HG03439 (cell line): ENCODE measurements around the gene ZBTB11.
"Not testable (repeated sequence)": the region's sequence is repeated elsewhere in the genome, so short reads cannot be mapped to it uniquely, and the experiment has no call there.

Experiments used
- ATAC-seq: cut with Tn5 transposase; IDR thresholded peaks from one replicate; pipeline ENCODE4 v1.9.1; 2021; ENCODE audit warnings: mild to moderate bottlenecking, moderate library complexity; ENCODE audit not compliant: unreplicated experiment

The ZBTB11 gene

DNA sequence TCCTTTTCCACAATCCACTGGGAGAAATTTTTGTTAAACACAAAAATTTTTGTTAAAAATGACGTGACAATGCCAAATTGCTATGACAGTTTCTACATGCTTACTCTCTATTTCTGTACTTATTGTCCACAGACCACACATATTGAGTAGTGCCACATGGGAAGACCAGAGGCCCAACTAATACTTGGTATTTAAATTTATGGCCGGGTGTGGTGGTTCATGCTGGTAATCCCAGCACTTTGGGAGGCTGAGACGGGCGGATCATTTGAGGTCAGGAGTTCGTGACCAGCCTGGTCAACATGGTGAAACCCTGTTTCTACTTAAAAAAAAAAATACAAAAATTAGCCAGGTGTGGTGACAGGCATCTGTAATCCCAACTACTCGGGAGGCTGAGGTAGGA lies 20.3 kb downstream of the ZBTB11 start:
- no peak for ATAC-seq

DNA sequence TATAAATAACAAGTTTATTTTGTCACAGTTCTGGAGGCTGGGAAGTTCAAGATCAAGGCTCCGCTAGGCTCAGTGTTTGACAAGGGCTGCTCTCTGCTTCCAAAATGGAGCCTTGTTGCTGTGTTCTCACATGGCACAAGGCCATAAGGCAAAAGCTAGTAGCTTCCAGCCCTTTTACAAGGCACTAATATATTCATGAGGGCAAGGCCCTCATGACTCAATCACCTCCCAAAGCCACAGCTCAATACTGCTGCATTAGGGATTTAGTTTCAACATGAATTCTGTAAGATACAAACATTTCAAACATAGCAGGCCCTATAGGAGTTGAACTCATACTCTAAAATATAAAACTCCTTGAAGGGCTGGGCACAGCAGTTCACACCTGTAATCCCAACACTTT lies 30.2 kb downstream of the ZBTB11 start:
- ATAC-seq, result no peak

DNA sequence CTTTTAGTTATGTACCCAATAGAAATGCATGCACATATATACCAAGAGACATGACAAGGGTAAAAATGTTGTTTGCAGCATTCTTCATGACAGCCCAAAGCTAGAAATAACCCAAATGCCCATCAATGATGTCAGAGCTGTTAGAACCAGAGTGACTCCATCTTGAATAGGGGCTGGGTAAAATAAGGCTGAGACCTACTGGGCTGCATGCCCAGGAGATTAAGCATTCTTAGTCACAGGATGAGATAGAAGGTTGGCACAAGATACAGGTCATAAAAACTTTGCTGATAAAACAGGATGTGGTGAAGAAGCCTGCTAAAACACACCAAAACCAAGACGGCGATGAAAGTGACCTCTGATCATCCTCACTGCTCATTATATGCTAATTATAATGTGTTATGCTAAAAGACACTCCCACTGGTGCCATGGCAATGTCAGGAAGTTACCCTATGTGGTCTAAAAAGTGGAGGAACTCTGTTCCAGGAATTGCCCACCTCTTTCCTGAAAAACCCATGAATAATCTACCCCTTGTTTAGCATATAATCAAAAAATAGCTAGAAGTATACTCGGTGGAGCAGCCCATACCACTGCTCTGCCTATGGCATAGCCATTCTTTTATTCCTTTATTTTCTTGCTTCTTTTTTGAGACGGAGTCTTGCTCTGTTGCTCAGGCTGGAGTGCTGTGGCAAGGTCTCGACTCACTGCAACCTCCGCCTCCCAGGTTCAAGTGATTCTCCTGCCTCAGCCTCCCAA lies 32.9 kb downstream of the ZBTB11 start:
- no peak for ATAC-seq

DNA sequence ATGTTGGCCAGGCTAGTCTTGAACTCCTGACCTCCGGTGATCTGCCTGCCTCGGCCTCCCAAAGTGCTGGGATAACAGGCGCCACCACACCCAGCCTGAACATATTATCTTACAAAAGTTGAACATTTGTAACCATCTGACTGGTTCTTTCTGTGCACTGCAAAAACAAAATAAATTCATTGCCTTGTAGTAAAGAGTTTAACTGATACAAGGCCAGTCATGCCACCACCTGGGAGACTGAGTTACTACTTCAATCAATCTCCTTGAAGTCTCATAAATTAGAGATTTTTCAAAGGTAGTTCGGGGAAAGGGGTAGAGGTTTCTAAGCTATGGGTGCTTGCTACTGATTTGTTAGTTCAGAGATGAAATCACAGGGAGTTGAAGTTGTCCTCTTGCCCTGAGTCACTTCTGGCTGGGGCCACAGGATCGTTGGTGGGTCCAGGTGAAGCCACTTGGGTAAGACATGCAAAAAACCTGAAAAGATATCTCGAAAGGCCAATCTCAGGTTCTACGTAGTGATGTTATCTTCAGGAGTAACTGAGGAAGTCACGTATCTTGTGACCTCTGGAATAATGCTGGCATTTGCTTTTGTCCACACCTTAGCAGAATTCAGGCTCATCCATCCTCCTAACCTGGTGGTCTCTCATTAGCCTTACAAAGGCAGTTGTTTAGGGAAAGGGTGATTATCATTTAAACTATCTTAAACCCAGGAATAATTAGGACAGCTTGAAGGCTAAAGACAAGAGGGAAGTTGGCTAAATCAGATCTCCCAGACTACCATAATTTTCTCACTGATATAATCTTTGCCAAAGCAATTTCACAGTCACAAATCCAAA lies 33.7 kb downstream of the ZBTB11 start:
- ATAC-seq, result no peak

DNA sequence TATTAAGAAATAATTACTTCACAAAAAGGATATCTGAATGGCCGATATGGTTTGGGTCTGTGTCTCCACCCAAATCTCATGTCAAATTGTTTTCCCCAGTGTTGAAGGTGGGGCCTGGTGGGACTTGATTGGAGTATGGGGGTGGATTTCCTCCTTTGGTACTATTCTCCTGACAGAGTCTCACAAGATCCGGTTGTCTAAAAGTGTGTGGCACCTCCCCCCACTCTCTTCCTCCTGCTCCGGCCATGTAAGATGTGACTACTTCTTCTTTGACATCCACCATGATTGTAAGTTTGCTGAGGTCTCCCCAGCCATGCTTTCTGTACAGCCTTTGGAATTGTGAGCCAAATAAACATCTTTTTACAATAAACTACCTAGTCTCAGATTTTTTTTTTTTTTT lies 34.5 kb downstream of the ZBTB11 start:
- ATAC-seq, result no peak

DNA sequence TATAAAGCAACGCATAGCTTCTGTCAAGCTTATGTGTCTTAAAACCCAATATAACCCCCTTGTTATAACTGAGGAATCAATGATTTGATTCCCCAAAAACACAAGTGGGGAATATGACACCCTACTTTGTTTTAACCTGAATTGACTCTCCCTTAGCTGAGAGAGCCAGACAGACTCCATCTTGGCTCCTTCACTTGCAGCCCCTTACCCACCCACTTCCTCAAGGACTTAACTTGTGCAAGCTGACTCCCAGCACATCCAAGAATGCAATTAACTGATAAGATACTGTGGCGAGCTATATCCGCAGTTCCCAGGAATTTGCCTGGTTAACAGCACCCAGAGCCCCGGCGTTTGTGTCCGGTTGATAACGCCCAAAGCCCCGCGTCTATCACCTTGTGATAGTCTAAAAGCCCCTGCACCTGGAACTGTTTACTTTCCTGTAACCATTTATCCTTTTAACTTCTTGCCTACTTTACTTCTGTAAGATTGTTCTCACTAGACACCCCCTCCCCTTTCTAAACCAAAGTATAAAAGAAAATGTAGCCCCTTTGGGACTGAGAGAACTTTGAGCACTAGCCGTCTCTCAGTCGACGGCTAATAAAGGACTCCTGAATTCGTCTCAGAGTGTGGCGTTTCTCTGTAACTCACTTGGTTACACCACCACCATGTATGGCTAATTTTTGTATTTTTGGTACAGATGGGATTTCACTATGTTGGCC lies 35.4 kb downstream of the ZBTB11 start:
- not testable (repeated sequence) for ATAC-seq

DNA sequence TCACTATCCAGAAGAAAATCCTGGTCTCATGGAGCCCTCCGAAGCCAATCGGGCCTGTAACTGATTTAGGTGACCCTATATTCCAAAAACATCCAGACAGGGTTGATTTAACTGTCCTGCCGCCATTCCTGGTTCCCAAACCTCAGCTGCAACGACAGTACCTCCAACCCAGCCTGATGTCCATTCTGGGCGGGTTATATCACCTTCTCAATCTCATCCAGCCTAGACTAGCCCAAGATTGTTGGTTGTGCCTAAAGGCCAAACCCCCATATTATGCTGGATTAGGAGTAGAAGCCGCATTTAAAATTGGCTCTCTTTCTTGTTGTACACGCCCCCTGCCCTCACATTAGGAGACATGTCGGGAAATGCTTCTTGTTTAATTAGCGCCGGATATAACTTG lies 36.7 kb downstream of the ZBTB11 start:
- ATAC-seq, result no peak

DNA sequence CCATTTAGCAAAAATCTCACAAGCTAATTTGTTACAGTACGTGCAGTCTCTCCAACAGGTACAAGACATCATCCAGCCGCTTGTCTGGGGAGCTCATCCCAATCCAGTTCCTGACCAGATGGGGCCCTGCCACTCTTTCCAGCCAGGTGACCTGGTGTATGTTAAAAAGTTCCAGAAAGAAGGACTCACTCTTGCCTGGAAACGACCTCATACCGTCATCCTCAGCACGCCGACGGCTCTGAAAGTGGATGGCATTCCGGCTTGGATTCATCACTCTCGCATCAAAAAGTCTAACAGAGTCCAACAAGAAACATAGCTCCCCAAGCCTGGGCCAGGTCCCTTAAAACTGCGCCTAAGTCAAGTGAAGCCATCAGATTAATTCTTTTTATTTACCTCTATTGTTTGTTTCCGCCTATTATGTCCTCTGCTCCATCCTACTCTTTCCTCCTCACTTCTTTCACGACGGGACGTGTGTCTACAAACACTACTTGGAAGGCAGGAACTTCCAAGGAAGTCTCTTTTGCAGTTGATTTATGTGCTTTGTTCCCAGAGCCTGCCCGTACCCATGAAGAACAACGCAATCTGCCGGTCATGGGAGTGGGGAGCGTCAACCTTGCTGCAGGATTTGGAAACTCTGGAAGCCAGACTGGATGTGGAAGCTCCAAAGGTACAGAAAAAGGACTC lies 37.5 kb downstream of the ZBTB11 start:
- no peak for ATAC-seq

DNA sequence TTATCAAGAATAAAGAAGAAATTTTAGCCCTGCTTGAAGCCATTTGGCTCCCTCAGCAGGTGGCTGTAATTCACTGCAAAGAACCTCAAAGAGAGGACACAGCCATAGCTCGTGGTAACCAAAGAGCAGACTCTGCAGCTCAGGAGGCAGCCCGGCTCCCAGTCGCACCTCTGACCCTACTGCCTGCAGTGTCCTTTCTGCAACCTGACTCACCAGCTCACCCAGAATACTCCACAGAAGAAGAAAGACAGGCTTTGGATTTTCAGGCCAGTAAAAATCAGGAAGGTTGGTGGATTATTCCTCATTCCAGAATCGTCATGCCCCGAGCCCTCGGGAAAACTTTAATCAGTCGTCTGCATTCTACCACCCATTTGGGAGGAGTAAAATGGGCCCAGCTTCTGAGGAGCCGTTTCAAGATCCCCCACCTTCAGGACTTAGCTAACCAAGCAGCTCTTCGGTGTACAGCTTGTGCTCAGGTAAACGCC lies 38.6 kb downstream of the ZBTB11 start:
- no peak for ATAC-seq

DNA sequence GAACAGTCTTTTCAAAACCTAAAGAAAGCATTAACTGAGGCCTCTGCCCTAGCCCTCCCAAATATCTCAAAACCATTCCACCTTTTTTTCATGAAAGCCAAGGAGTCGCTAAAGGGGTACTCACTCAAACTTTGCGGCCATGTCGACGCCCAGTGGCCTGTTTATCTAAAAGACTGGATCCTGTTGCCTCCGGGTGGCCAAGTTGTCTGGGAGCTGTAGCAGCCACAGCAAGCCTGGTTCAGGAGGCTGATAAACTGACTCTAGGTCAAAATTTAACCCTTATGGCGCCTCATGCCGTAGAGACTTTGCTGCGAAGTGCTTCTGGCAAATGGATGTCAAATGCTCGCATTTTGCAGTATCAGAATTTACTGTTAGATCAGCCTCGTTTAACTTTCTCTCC lies 39.5 kb downstream of the ZBTB11 start:
- ATAC-seq, result no peak

DNA sequence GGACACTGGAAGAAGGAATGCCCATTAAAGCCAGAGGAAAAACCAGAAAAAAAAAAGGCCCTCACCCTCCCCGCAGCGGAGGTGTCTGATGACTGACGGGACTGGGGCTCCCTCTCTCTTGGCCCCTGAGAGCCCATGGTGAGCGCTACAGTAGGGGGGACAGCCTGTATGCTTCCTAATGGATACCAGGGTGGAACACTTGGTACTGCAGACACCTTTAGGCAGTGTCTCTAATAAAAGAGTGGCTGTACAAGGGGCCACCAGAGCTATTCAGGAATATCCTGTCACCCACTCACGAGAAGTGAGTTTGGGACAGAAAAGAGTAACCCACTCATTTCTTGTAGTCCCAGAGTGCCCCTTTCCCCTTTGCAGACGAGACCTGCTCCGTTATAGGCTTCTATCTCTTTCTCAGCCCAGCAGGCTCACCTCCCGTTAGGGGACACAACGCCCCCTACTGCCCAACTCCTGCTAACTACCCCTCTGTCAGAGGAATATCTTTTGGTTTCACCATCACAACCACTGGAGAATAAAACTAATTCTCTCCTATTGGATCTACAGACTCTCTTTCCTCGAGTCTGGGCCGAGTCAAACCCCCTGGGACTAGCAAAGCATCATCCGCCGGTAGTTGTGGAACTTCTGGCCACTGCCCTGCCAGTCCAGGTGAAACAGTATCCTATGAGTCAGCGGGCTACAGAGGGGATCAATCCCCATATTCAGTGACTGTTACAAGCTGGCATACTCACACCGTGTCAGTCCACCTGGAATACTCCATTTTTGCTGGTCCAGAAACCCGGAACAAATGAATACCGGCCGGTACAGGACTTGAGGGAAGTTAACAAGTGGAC lies 40.8 kb downstream of the ZBTB11 start:
- peak; percentile 84 for ATAC-seq

DNA sequence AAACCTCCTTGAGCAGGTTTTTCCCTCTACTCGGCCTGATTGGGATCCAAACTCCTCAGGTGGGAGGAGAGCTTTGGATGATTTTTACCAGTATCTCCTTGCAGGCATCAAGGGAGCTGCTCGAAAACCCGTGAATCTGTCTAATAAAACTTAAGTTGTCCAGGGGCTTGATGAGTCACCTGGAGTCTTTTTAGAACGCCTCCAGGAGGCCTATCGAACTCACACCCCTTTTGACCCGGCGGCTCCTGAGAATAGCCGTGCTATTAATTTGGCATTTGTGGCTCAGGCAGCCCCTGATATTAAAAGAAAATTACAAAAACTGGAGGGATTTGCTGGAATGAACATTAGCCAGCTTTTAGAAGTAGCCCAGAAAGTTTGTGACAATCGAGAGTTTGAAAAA lies 41.6 kb downstream of the ZBTB11 start:
- no peak for ATAC-seq

DNA sequence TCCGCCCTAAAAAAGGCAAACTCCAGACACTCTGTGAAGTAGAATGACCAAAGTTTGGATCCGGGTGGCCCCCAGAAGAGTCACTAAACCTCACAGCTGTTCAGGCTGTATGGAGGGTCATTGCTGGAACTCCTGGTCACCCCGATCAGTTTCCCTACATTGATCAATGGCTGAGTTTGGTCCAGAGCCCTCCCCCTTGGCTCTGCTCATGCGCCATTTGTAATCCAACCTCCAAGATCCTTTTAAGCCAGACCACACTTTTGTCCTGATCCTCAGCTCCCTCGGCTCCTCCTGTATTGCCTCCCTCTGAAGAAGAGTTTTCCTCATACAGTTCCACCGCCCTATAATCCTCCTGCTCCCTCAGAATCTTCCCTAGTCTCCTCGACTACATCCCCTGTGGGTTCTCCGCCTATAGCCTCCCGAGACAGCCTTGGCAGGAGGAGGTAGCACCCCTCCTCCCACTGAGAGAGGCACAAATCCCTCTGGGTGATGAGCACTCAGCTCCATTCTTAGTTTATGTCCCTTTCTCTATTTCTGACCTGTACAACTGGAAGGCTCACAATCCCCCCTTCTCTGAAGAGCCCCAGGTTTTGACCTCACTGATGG lies 42.2 kb downstream of the ZBTB11 start:
- ATAC-seq, result no peak

DNA sequence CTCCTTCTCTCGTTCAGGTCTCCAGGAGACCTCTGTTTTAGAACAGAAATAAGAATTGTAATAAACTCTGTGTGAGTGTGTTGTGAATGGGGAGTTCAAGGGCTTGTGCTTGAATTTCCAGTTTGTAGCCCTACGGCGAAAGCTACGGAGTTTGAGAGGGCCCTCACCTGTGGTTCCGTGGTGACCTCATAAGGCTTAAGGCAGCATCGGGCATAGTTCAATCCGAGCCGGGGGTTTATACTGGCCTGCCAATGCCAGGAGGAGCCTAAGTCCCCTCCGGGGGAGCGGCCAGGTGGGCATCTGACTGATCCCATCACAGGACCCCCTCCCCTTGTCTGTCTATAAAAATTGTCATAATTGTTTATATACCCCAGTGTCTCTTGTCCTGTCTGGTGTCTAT lies 43.7 kb downstream of the ZBTB11 start:
- ATAC-seq, result no peak

DNA sequence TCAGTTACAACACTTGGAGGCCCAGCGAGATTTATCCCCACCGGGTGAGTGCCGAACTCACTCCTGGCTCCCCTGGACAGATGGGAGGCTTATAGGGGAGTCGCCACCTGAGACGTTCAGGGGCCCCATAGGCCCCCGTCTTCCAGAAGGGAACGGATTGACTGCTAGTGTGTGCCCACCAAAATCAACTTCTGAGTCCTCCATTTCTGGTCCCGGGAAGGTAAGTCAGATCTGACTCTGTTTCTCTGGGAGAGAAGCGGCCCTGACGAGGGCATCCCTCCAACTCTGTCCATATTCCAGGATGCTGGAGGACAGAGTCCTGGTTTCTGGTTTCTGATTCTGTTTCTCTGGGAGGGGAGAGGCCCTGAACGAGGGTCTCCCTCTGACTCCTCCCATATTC lies 44.3 kb downstream of the ZBTB11 start:
- ATAC-seq, result no peak

DNA sequence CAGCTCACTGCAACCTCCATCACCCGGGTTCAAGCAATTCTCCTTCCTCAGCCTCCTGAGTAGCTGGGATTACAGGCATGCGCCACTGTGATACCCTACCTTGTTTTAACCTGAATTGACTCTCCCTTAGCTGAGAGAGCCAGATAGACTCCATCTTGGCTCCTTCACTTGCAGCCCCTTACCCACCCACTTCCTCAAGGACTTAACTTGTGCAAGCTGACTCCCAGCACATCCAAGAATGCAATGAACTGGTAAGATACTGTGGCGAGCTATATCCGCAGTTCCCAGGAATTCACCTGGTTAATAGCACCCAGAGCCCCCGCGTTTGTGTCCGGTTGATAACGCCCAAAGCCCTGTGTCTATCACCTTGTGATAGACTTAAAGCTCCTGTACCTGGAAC lies 45.0 kb downstream of the ZBTB11 start:
- not testable (repeated sequence) for ATAC-seq

DNA sequence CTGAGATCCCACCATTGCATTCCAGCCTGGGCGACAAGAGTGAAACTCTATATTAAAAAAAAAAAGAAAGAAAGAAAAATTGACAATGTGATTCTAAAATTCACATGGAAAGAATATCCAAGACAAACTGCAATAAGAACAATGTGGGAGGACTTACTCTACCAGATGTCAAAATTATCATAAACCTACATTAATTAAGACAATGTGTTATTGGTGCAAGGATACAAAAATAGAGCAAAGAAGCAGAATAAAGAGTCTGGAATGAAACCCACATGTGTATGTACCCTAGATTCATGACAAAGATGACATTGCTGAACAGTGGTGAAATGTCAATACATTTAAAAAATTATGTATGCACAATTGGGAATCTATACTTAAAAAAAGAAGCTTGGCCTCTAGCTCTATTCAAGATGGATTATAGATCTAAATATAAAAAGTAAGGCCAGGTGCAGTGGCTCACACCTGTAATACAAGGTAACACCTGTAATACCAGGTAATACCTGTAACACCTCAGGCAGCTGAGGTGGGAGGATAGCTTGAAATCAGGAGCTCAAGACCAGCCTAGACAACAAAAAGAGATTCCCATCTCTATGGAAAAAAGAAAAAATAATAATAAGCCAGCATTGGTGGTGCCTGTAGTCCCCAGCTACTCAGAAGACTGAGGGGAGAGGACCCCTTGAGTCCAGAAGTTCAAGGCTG lies 45.7 kb downstream of the ZBTB11 start:
- ATAC-seq, result no peak

DNA sequence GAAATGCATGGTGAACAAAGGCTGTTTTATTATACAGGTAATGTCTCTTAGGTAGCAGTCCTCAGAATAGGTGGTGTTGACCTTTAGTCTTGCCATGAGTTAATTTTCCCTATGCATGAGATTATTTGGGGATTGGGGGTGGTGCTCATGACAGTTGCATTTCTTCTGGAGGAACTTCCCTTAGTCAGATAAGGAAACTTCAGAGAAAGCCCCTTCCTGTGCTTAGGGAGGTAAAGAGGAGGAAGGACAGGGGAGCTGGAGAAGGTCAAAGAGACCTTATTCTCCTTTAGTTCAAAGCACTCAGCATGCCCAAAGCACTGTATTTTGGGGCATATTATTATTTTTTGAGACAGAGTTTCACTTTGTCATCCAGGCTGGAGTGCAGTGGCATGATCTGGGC lies 47.7 kb downstream of the ZBTB11 start:
- no peak for ATAC-seq

DNA sequence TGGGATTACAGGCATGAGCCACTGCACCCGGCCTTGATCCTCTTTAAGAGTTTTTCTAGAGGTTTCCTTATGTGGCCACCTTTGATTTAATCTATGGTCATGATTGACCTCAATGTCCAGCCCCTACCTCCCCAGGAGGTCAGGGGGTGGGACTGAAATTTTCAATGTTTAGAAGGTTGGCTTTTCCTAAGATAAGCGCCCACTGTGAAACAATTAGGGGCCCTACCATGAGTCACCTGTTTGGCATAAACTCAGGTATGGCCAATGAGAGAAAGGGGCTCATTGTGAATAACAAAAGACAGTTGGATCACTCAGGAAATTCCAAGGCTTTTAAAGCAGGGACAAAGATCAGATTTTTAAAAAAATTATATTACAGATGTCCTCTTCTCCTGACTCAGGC lies 51.1 kb downstream of the ZBTB11 start:
- no peak for ATAC-seq
